MM.1S (cell line): ENCODE measurements around the gene NEGR1.

ENCODE experiments used
- DNase-seq: peaks from one replicate; pipeline ENCODE4 v3.0.0-alpha.2; 2015
- H2AFZ ChIP-seq: fragments of 300-600 bp; sonication (generic); 2 replicates; pipeline ENCODE4 v1.6.0; 2016; ENCODE audit warnings: antibody characterized with exemption, low read length
- H3F3A ChIP-seq: fragments of 300-600 bp; sonication (generic); 2 replicates; pipeline ENCODE4 v1.6.1; 2016; ENCODE audit warnings: mild to moderate bottlenecking, antibody characterized with exemption, low read length, moderate library complexity, mixed read lengths; ENCODE audit not compliant: insufficient read depth
- H3K27ac ChIP-seq: fragments of 300-600 bp; sonication (generic); 2 replicates; pipeline ENCODE4 v1.5.1; 2016; ENCODE audit warnings: mild to moderate bottlenecking, low read length
- H3K27me3 ChIP-seq: fragments of 300-600 bp; sonication (generic); replicated peaks from 2 replicates; pipeline ENCODE4 v1.6.0; 2016; ENCODE audit warnings: low read length; ENCODE audit not compliant: insufficient read depth
- H3K36me3 ChIP-seq: fragments of 300-600 bp; sonication (generic); replicated peaks from 2 replicates; pipeline ENCODE4 v1.6.1; 2016; ENCODE audit warnings: mild to moderate bottlenecking, low read length, mixed read lengths; ENCODE audit not compliant: insufficient read depth
- H3K4me1 ChIP-seq: fragments of 300-600 bp; sonication (generic); 2 replicates; pipeline ENCODE4 v1.6.1; 2016; ENCODE audit warnings: low read length, mixed read lengths
- H3K4me2 ChIP-seq: fragments of 300-600 bp; sonication (generic); 2 replicates; pipeline ENCODE4 v1.6.0; 2016; ENCODE audit warnings: low read depth, low read length
- H3K4me3 ChIP-seq: fragments of 300-600 bp; sonication (generic); 2 replicates; pipeline ENCODE4 v1.5.1; 2016; ENCODE audit warnings: low read length, mixed read lengths
- H3K79me2 ChIP-seq: fragments of 300-600 bp; sonication (generic); 2 replicates; pipeline ENCODE4 v1.6.1; 2016; ENCODE audit warnings: mixed run types, low read length, mixed read lengths
- H3K9ac ChIP-seq: fragments of 300-600 bp; sonication (generic); 2 replicates; pipeline ENCODE4 v1.6.1; 2016; ENCODE audit warnings: low read length, mixed read lengths
- H3K9me2 ChIP-seq: fragments of 300-600 bp; sonication (generic); replicated peaks from 2 replicates; pipeline ENCODE4 v1.6.1; 2016; ENCODE audit warnings: mild to moderate bottlenecking, low read length, mixed read lengths; ENCODE audit not compliant: insufficient read depth
- H3K9me3 ChIP-seq: fragments of 300-600 bp; sonication (generic); replicated peaks from 2 replicates; pipeline ENCODE4 v1.6.1; 2016; ENCODE audit warnings: mild to moderate bottlenecking, low read length, mixed read lengths; ENCODE audit not compliant: insufficient read depth
- H4K20me1 ChIP-seq: fragments of 300-600 bp; sonication (generic); 2 replicates; pipeline ENCODE4 v1.6.1; 2016; ENCODE audit warnings: mild to moderate bottlenecking, low read length, moderate library complexity, mixed read lengths; ENCODE audit not compliant: insufficient read depth
- EZH2 ChIP-seq: fragments of 300-600 bp; sonication (generic); optimal IDR thresholded peaks from 2 replicates; pipeline ENCODE3; 2017; ENCODE audit warnings: low read depth, mild to moderate bottlenecking, antibody characterized with exemption, low read length, mixed read lengths
- EZH2phosphoT487 ChIP-seq: fragments of 300-600 bp; sonication (generic); IDR thresholded peaks from 2 replicates; pipeline ENCODE4 v1.6.1; 2018; ENCODE audit warnings: antibody characterized with exemption, low read length
- TF ChIP-seq, protein P1 (sequence below): fragments of 300-600 bp; sonication (generic); IDR thresholded peaks from 2 replicates; pipeline ENCODE4 v1.5.1; 2016; ENCODE audit warnings: antibody characterized with exemption, low read length, mixed read lengths

The NEGR1 gene

DNA sequence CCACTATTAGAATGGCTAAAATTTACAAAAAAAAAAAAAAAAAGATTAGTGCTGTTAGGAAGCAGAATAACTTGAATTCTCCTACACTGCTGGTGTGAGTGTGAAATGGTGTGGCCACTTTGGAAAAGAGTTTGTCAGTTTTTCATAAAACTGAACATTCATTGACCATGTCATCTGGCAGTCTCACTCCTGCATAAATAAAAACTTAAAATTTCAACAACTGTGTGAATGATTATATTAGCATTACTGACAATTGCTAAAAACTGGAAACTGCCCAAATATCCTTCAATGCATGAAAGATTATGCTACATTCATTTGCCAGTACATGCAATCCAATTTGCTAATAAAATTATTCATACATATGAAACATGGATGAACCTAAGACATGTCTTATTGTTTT is 570.9 kb downstream of the NEGR1 start:
- Histone ChIP-seq H3K27me3 (no peaks in the 10 kb centered on the region), H3F3A (no peaks in the 10 kb centered on the region), H2AFZ (no peak overlapping the region), H3K9ac (no peak overlapping the region), H3K79me2 (no peaks in the 10 kb centered on the region), H3K27ac (no peak overlapping the region), H3K36me3 (no peaks in the 10 kb centered on the region), H3K4me3 (no peak overlapping the region), H4K20me1 (no peaks in the 10 kb centered on the region), H3K4me1 (peaks cover 4% of the 10 kb centered on the region; the same call in 1 of the 2 replicates), H3K9me2 (no peaks in the 10 kb centered on the region), H3K4me2 (no peak overlapping the region), H3K9me3 (no peaks in the 10 kb centered on the region)
- no peak for TF ChIP-seq EZH2phosphoT487
- no peak for TF ChIP-seq EZH2
- TF ChIP-seq, protein P1, sequence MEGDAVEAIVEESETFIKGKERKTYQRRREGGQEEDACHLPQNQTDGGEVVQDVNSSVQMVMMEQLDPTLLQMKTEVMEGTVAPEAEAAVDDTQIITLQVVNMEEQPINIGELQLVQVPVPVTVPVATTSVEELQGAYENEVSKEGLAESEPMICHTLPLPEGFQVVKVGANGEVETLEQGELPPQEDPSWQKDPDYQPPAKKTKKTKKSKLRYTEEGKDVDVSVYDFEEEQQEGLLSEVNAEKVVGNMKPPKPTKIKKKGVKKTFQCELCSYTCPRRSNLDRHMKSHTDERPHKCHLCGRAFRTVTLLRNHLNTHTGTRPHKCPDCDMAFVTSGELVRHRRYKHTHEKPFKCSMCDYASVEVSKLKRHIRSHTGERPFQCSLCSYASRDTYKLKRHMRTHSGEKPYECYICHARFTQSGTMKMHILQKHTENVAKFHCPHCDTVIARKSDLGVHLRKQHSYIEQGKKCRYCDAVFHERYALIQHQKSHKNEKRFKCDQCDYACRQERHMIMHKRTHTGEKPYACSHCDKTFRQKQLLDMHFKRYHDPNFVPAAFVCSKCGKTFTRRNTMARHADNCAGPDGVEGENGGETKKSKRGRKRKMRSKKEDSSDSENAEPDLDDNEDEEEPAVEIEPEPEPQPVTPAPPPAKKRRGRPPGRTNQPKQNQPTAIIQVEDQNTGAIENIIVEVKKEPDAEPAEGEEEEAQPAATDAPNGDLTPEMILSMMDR, result no peak
- DNase-seq, result no peak

DNA sequence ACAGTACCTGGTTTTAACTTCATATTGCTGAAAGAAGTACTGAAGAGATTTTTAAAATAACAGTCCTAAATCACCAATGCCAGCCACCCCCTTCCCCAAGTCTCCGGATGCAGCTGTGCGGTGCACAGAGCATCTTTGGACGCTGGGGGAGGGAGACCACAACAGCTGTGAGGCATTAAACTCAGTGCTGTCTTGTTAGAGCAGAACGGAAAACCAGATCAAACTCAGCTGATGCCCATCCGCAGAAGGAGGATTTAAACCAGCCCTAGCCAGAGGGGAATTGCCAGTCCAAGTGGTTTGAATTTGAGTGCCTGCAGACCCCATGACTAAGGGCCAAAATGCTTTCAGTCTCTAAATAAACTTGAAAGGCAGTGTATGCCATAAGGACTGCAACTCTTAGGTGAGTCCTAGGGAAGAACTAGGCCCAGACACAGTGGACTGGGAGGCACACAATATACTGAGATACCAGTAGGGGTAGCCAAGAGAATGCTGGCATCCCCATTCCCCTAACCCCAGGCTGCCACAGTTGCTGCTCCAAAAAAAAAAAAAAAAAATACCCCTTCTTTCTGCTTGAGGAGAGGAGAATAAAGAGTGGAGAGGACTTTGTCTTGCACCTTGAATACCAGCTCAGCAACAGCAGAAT is 576.2 kb downstream of the NEGR1 start:
- TF ChIP-seq EZH2phosphoT487, result no peak
- TF ChIP-seq, protein P1, result peak; percentile 21
- Histone ChIP-seq H3K36me3 (no peaks in the 10 kb centered on the region), H3K27ac (peak overlapping the region; percentile 56; the same call in 1 of the 2 replicates), H3K4me2 (peak overlapping the region; percentile 15; the same call in 1 of the 2 replicates), H3F3A (0 out of 2 replicates have a peak, but pooled peaks cover 7% of the 10 kb centered on the region), H3K9ac (no peak overlapping the region), H3K79me2 (no peaks in the 10 kb centered on the region), H3K9me3 (no peaks in the 10 kb centered on the region), H3K4me3 (no peak overlapping the region), H3K4me1 (peaks cover 13% of the 10 kb centered on the region), H3K9me2 (no peaks in the 10 kb centered on the region), H3K27me3 (no peaks in the 10 kb centered on the region), H2AFZ (no peak overlapping the region), H4K20me1 (no peaks in the 10 kb centered on the region)
- DNase-seq, result peak; percentile 84

DNA sequence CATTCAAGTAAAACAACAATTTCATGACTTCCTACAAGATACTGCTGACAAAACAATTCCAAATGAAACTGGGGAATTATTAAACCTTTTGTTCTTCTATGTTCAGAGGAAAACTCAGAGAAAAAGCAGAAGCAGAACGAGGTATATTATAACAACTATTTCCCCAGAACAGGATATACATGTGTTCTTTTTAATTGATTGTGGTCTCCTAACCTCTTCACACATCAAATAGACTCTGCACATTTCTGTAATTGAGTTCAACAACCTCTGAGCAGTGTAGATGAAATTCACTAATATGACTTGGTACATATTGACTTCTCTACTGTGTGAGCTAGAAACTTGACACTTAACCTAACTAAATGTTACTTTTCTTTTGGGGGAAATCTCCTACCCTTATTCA is 584.2 kb downstream of the NEGR1 start:
- no peak overlapping the region for H3K9ac ChIP-seq
- no peak overlapping the region for H3K4me3 ChIP-seq
- DNase-seq, result no peak
- H3K9me2 ChIP-seq, result no peaks in the 10 kb centered on the region
- H3K27ac ChIP-seq, result no peak overlapping the region
- no peaks in the 10 kb centered on the region for H3K4me1 ChIP-seq
- H3K4me2 ChIP-seq, result no peak overlapping the region
- H2AFZ ChIP-seq, result no peak overlapping the region
- no peaks in the 10 kb centered on the region for H3F3A ChIP-seq
- no peaks in the 10 kb centered on the region for H3K9me3 ChIP-seq
- H3K27me3 ChIP-seq, result no peaks in the 10 kb centered on the region
- TF ChIP-seq, protein P1, result no peak
- TF ChIP-seq EZH2phosphoT487, result no peak
- TF ChIP-seq EZH2, result no peak
- no peaks in the 10 kb centered on the region for H3K79me2 ChIP-seq
- H3K36me3 ChIP-seq, result no peaks in the 10 kb centered on the region
- H4K20me1 ChIP-seq, result no peaks in the 10 kb centered on the region
